Mesenteric fat pad (tissue), 1 donor: Measurements from ENCODE around the gene CCIN. TPM values are rescaled to one million over a fixed set of nuclear protein-coding genes. Genes with fewer than 3 reads are reported as not detected.

Experiments
- total RNA-seq: library from RNA; stranded (reverse); fragmentation: NEBNext Ultra II Directional; extraction: Animal tissue kit (Norgen Biotek cat#: 25700); gene quantifications from one replicate; pipeline ENCODE4 v1.2.1, GENCODE V29; 2021
- donor health status: DM: yes; HTN: yes; CAD: no.

Gene CCIN
- total RNA-seq, 1 donor from 2014 or later = 0.87 TPM

Other genes with a start within 250 kb of the CCIN start
- gene OR2S2, start 211.2 kb upstream of the CCIN start, total RNA-seq = not detected
- gene RECK, start 132.5 kb upstream of the CCIN start, total RNA-seq = 18.5 TPM
- gene GLIPR2, start 32.7 kb upstream of the CCIN start, total RNA-seq = 81.7 TPM
- 190 TPM for gene CLTA, start 21.5 kb downstream of the CCIN start, total RNA-seq
- 32.8 TPM for gene GNE, start 89.1 kb downstream of the CCIN start, total RNA-seq
- gene RNF38, start 230.9 kb downstream of the CCIN start, total RNA-seq = 31.3 TPM